ENCODE data around the gene CTPS1.

CTPS1 gene

DNA sequence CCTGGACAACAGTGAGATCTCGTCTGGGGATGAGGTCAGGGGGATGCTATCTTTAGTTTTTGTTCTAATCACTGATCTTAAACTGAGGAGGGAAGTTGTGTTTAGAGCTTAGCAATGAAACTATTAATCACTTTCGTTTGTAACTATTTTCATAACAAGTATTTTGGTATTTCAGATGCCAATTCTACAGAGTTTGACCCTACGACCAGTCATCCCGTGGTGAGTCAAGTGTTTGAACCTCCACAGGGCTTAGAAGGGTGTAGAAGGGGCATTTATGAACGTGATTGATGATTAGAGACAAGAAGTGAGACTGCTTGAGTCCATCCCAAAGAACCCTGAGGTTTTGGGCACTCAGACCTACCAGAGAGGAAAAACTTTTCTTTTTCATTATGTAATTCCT is 26.4 kb downstream of the CTPS1 start:
- no peak for DNase-seq (ENCODE audit: extremely low read depth, low read depth)
- TF ChIP-seq, protein P1, sequence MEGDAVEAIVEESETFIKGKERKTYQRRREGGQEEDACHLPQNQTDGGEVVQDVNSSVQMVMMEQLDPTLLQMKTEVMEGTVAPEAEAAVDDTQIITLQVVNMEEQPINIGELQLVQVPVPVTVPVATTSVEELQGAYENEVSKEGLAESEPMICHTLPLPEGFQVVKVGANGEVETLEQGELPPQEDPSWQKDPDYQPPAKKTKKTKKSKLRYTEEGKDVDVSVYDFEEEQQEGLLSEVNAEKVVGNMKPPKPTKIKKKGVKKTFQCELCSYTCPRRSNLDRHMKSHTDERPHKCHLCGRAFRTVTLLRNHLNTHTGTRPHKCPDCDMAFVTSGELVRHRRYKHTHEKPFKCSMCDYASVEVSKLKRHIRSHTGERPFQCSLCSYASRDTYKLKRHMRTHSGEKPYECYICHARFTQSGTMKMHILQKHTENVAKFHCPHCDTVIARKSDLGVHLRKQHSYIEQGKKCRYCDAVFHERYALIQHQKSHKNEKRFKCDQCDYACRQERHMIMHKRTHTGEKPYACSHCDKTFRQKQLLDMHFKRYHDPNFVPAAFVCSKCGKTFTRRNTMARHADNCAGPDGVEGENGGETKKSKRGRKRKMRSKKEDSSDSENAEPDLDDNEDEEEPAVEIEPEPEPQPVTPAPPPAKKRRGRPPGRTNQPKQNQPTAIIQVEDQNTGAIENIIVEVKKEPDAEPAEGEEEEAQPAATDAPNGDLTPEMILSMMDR (IDR thresholded peaks at IDR 0.05; ENCODE audit: low read depth, low read length): no peak

DNA sequence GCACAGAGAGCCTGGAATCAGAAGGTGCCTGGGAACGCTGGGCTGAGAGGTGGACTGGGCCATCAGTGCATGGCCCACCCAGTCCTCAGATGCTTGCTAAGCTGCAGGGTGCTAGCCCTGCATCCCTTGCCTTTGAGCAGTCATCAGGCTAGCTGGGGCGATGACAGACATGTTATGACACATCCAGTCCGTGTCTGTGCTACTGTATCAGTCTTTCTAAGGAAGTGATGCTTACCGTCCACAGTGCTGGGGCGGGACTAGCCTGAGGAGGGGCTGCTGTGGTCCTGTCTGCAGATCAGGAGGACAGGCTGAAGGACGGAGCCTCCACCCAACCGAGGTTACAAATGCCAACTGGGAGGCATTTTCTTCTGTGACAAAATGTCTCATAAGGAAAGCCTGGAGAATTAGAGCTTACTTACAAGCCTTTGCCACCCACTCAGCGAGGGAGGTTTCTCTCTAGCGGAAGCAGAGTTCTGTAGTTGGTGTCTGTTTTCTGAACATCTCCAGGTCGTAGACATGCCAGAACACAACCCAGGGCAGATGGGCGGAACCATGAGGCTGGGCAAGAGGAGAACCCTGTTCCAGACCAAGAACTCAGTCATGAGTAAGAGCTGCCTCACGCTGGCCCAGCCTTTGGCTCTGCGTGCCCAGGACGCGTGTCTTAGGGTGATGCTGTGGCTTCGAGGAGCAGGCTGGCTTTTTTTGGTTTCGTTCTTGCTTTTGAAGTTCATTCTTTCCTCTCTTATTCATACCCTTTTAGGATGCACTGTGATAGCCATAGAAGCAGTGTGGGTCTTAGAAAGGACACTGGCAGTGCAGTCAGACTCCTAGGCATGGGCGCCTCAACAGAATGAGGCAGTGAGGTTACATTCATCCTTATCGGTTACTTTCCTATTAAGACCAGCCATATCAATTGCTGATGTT is 27.7 kb downstream of the CTPS1 start:
- DNase-seq (ENCODE audit: extremely low read depth, low read depth): no peak
- TF ChIP-seq, protein P1 (IDR thresholded peaks at IDR 0.05; ENCODE audit: low read depth, low read length): no peak

DNA sequence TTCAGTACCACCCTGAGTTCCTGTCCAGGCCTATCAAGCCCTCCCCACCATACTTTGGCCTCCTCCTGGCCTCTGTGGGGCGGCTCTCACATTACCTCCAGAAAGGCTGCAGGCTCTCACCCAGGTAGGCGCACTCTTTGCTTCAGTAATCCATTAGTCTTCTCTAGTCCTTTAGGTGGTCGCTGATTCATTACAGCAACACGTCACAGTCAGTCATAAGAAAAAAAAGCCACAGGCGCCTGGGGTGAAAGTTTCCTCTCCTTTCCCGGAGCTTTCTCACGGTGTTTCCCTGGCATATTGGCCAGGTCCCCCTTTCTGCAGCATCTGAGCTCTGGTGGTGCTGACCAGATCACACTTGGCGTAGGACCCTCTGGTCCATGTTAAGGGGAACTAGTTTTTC is 30.0 kb downstream of the CTPS1 start:
- no peak for DNase-seq (ENCODE audit: extremely low read depth, low read depth)
- TF ChIP-seq, protein P1 (IDR thresholded peaks at IDR 0.05; ENCODE audit: low read depth, low read length): no peak

DNA sequence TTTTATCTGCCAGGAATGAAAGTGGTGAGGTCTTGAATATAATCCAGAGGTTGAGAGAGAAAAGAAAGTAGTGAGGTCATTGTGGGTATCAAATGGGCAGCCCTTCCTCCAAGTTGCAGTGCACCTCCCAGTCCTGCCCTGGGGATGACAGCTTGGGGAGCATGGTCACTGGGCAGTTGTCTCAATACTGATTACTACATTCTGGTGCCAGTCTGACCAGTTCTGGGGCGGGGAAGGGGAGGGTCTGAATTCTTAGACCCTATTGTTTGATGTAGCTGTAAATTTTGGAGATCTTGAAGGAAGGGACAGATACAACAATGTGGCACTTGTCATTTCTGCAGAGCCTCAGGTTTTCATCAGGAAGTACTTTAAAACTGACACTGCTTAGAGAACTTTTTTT is 30.8 kb downstream of the CTPS1 start:
- TF ChIP-seq, protein P1 (IDR thresholded peaks at IDR 0.05; ENCODE audit: low read depth, low read length): no peak
- DNase-seq (ENCODE audit: extremely low read depth, low read depth): no peak

DNA sequence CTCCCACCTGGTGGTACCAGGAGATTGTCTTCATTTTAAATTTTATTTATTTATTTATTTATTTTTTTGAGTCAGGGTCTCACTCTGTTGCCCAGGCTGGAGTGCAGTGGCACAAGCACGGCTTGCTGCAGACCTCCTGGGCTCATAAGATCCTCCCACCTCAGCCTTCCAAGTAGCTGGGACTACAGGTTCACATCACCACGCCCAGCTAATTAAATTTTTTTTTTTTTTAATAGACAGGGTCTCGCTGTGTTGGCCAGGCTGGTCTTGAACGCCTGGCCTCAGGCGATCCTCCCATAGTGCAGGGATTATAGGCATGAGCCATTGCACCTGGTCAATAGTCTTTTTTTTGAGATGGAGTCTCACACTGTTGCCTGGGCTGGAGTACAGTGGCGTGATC is 33.5 kb downstream of the CTPS1 start:
- TF ChIP-seq, protein P1 (IDR thresholded peaks at IDR 0.05; ENCODE audit: low read depth, low read length): no peak
- no peak for DNase-seq (ENCODE audit: extremely low read depth, low read depth)

DNA sequence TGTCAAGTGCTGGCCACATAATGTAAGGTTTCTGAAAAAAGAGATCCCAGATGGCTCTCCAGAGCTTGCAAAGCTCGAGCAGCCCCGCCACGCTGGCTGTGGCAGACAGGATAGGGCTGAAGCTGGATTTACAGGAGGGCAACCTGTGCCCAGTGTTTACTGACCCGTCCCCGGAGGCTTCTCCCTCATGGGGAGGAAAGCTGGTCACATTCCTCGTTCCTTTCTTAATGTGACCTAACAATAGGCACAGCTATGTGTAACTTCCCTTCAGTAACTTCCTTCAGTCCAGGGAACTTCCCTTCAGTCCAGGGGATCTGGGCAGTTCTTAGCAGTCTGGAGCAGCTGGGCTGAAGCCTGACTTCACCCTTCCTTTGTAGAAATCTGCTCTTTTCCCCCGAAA is 34.3 kb downstream of the CTPS1 start:
- TF ChIP-seq, protein P1 (IDR thresholded peaks at IDR 0.05; ENCODE audit: low read depth, low read length): no peak
- DNase-seq (ENCODE audit: extremely low read depth, low read depth): no peak

DNA sequence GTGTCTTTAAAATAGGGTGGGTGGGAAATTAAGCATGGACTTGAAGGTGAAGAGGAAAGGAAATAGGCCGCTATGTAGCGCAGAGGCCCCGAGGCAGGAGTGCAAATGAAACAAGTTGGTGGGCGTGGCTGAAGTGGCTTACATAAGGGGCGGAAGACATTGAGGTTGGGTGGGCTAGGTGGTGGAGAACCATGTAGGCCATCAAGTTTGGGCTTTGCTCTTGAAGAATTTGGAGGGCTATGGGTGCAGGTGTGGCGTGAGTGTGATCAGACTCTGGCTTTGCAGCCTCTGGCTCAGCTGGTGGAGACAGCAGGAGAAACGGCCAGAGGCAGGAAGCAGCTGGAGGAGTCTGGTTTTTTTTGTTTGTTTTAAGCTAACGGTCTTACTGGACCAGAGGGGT is 35.4 kb downstream of the CTPS1 start:
- TF ChIP-seq, protein P1 (IDR thresholded peaks at IDR 0.05; ENCODE audit: low read depth, low read length): no peak
- DNase-seq (ENCODE audit: extremely low read depth, low read depth): no peak
